ENCODE data around the gene RPLP2.

DNA sequence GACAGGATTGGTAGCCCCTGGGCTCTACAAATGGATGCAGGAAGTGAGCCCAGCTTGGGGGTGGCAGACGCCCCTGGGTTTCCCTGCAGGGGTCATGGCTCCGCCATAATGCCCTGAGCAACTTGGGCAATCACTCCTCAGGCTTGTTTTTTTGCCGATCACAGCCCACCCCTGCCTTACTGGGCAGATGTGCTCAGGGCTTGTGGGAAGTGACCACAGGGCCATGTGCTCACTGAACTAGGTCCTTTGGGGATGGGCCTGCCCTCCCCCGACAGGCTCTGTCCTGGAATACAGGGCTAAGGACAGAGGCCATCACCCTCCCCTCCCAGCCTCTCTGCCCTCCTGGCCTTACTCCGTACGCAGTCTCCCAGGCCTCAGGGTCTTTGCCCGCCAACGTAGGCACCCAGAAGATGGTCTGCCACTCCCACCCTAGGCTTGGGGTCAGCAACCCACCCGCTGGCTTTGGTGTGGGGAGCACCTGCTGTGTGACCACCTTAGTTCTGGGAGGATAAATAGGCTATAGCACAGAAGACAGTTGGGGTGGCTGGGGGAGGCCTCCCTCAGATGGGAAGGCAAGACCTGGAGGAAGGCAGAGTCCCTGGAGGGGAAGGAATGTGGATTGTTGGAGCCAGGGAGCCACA is 3.8 kb downstream of the RPLP2 start:
- TF ChIP-seq, protein P1, sequence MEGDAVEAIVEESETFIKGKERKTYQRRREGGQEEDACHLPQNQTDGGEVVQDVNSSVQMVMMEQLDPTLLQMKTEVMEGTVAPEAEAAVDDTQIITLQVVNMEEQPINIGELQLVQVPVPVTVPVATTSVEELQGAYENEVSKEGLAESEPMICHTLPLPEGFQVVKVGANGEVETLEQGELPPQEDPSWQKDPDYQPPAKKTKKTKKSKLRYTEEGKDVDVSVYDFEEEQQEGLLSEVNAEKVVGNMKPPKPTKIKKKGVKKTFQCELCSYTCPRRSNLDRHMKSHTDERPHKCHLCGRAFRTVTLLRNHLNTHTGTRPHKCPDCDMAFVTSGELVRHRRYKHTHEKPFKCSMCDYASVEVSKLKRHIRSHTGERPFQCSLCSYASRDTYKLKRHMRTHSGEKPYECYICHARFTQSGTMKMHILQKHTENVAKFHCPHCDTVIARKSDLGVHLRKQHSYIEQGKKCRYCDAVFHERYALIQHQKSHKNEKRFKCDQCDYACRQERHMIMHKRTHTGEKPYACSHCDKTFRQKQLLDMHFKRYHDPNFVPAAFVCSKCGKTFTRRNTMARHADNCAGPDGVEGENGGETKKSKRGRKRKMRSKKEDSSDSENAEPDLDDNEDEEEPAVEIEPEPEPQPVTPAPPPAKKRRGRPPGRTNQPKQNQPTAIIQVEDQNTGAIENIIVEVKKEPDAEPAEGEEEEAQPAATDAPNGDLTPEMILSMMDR (IDR thresholded peaks at IDR 0.05): no peak
- TF ChIP-seq MAX (CRISPR knock-in tag; IDR thresholded peaks at IDR 0.05) (0 out of 2 replicates have a peak, but pooled peaks have one; percentile 16), SP1 (CRISPR knock-in tag; conservative IDR thresholded peaks at IDR 0.05) (no peak), ETV6 (CRISPR knock-in tag; IDR thresholded peaks at IDR 0.05) (no peak), FOXJ3 (CRISPR knock-in tag; IDR thresholded peaks at IDR 0.05; ENCODE audit: borderline replicate concordance) (no peak), ARID4B (CRISPR knock-in tag; IDR thresholded peaks at IDR 0.05; ENCODE audit: borderline replicate concordance) (no peak), STAT6 (CRISPR knock-in tag; conservative IDR thresholded peaks at IDR 0.05; ENCODE audit: low read depth) (no peak), ESRRA (CRISPR knock-in tag; IDR thresholded peaks at IDR 0.05; ENCODE audit: borderline replicate concordance) (no peak), IRF1 (CRISPR knock-in tag; IDR thresholded peaks at IDR 0.05) (no peak), ZNF263 (CRISPR knock-in tag; IDR thresholded peaks at IDR 0.05; ENCODE audit: low read depth) (no peak), ZNF512 (CRISPR knock-in tag; IDR thresholded peaks at IDR 0.05; ENCODE audit: borderline replicate concordance) (no peak)
- TF ChIP-seq, protein P2, sequence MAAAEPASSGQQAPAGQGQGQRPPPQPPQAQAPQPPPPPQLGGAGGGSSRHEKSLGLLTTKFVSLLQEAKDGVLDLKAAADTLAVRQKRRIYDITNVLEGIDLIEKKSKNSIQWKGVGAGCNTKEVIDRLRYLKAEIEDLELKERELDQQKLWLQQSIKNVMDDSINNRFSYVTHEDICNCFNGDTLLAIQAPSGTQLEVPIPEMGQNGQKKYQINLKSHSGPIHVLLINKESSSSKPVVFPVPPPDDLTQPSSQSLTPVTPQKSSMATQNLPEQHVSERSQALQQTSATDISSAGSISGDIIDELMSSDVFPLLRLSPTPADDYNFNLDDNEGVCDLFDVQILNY (CRISPR knock-in tag; IDR thresholded peaks at IDR 0.05): no peak
